ENCODE results near the gene HOXB6.
A peak's percentile ranks its signal among the peaks of the same experiment; 100 is the strongest.

Gene HOXB6

DNA sequence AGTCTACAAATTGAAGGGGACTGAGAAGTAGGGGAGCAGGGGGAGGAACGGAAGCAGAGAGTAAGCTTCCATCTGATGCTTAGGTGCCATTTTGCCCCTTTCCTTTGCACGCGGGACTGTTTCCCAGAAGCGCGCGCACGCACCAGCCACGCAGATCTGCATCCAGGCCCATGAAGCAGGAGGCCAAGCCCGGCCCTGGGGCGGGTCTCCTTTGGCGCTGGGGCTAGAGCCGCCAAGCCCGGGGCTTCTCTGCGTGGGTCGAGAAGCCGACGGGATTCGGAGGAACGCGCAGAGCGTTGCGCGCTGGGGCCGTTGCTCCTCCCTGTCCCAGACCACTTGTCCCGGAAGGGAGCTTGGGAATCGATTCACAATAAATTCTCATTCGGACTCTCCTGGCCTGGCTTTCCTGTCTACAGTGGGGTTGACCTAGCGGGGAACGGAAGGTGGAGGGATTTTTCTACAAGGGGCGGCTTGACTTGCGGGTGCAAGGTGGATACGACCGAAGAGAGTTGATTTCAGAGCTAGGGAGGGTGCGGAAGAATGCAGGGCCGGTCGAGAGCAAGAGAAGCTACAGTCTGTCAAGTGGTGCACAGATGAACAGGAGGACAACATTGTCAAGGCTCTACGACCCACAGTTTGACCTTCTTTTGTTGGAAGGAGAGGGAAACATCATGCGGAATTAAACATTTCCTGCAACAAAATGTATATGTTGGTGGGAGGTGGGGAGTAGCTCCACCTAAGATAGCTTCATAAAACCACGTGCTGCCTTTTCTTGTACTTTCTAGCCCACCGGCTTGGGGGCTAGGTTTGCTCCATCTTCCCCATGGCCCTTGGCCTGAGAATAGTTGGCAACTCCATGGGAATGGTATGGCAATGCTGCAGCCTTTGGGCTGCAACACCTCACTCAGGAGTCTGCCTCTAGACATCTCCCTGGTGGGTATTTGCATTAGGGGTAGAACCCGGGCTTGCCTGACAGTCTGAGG lies 16.9 kb upstream of the HOXB6 start:
- no peak for DNase-seq

DNA sequence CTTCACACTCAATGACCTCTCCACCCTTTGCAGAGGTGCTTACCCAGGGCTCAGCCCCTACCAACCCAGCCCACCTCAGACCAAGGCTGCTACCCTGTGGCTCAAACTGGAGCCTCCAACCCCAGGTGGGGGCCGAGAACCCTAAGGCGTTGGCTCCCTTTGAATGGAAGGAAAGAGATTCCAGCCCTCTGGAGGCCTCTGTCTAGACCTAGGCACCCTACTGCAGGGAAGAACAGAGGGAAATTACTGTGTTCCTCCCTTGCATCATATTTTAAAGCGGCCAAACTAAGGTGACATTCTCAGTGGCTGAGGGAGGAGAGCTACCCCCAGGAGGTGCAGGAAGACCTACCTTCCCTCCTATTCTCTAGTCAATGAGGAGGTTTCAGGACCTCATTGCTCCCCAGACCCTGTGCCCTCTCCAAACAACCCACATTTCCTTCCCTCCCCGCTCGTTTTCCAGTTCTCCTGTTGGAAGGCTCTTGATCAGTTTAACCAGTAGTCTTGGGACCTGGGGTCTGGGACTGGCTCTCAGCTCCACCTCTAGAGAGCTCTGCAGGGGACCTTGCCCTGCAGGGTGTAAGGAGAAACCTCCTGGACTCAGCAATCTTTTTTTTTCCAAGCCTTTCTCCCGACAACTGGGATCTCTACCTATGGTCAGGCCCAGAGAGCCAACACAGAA lies 15.8 kb upstream of the HOXB6 start:
- no peak for DNase-seq

DNA sequence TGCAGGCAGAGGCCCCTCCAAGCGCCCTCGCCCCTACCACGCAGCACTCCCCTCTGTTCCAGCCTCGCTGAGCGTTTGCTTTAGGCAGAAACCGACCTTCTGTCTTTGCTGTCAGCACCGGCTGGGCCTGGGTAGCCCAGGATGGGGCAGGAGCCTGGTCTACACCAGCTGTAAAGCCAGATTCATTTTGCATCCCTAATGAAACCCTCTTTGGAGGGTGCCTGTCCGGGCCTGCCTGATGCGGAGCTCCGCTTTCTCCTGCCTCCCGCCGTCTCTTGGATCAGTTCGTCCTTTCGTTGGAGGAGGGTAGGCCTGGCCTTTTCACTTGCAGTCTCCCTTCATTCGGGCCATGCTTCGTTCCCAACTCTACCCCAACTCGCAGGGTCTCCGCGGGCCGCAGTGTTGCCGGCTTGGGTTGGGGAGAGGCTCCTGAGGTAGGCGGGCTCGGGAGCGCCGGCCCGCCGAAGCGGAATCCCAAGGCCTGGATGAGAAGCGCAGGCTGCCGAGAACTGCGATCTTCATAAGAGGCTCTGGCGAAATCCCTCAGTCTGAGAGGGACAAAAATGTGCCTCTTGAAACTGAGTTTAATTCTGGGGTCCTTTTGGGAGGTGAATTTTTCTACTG lies 15.2 kb upstream of the HOXB6 start:
- DNase-seq = no peak

DNA sequence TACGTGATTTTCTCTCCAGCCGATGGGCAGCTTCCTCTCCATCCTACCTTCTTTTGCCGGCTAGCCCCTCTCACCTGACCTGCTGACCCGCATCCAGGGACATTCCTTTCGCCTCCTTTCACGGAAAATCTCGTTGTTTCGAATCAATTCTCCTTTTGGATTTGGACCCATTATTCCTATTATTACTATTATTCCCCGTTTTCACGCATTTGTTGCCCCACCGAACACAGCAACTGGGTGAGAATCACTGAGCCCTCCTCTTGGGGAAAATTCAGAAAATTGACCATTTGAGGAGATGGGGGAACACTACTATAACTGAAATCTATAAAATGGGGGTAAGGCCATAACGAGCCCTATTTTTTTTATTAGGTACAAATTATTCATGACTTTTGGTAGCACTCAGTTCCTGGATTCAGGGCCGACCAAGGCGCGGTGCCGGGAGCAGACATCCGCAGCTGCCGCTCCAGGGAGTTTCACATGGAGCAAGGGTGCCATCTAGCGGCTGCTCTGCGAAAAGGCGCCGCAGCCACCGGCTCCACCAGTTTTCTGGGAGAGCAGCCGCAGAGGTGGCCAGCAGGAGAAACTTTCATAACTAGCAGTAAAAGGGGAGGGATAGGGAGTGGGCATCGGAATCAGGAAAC lies 13.6 kb upstream of the HOXB6 start:
- DNase-seq = peak; percentile 74 to 76

DNA sequence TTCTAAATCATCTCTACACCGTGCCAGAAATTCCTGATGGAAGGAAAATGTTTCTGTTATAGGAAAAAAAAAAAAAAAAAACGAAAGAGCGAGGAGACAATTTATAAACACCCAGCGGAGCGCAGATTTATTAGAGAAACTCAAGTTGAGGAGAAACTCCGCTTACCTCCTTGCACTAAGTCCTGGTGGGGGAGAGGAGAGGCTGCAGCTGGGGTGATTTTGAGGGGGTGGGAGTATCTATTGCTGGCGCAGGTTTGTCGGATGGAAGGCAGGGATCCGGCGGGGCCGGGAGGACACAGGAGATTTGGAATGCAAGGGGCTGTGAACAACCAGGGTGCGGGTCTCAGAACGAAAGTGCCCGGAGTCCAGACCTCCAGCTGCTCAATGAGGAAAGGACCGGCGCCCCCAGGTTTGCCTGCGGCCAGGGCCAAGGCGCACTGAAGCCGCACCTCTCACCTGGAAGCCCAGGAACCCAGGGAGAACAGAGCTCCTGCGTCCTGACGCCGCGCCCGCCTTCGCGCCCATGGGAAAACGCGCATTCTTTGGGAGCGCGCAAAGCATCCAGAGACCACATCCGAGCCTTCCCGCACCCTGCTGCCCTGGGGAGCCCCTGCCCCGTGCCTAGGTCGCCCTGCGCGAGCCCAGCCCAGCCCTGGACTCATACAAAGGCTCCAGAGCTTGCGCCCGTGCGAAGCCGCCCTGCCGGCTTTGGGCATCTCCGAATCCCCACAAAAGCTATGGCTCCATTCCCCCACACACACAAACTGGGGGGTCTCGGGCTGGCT lies 12.9 kb upstream of the HOXB6 start:
- DNase-seq = no peak

DNA sequence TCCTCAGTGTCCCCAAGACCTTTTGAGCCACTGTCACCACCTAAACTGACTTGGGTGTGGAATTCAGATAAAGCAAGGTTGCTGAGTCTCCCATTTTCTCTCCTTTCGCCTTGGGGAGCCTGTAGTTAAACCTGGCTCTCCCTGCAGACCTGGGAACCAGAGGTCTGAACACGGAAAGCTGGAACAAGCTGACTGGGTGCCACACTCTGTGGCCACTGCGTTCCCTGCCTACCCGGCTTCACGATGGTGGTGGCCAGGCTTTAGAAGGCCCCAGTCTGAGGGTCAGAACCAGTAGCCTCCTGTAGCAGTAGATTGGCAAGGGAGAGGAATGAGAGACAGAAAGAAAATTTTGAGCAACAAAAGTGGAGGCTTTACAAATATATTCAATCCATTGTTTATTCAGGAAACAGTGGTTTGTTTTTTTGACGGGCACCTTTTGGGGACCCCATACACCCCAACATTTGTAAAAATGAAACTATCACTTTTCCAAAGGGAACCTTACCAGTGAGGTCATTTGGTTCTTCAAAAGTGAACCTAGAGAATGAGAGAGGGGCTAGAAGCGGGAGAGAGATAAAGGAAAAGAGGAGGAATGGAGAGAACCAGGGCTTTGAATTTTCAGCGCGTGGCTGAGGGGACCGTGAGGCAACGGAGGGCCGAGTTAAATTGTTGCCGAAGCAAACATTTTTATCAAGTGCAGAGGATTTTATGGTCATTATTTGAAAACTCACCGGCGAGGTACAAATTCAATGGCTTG lies 12.1 kb upstream of the HOXB6 start:
- DNase-seq = no peak

DNA sequence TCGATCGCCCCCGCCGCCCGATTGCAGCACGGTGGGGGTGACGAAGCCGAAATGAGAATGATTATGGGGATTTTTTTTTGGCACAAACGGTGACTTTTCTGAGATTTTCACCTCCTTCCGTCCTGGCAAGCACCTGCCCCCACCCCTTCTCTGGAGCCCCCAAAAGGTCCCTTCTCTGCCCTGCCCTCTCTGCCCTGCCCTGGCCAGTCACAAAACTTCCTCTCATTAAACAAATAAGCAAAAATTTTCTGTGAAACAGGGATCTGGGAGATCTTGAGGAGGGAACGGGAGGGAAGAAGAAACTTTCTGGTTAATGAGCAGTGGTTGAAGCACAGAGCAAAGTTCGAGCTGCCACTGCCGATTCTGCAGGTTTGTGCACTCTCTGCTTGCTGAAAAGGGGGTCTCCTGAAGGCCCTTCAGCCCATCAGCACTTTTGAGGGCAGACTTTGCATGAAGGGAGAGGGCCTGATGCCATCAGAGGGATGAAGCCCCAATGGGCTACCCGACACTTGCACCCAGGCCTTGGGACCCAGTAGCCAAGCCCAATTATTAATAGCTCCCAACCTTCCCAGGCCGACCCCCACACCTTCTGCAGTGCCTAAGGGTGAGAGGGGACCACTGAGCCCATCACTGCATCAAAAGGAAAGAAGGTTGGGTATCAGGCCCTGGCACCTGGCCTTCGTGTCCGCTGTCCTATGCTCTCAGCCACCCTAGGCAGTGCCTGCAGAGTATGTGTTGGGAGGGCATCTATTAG lies 11.4 kb upstream of the HOXB6 start:
- DNase-seq = no peak

DNA sequence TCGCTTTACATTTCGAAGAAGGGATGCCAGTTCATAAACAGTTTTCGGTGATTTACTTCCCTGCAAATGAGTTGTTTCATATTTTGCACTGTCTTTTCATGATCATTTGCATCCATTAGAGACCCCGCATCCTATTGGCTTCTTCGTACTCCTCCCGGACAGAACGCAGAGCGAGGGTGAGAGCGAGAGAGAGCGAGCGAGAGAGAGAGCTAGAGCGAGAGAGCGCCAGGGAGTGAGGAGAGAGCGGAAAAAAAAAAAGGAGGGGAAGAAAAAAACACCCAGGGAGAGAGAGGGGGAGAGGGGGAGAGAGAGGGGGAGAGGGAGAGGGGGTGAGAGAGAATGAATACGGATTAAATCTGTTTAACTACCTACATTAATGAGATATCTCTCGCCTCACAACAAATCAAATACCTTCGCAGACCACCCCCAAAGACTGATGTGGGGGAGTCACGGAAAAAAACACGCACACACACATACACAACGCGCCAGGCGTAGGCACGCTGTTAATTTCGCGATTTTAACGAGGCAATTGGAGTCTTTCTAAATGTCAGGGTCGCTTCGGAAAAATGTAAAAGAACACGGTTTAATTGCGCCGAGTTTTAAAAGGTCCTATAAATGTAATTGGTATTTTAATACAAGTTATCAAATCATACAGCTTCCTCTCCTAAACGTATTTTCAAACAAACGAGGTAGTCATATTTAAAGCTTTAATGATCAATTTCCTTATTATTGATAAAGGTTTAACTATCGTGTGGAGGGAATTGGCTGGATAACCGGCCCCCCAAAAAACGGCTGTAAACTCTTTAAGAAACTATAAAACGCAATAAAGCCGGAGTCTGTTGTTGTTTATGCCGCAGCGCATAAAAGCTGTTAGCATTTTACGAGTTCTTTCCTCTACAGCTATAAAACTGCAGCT lies 10.5 kb upstream of the HOXB6 start, which contains the start of gene HOXB8:
TSS of gene HOXB8 (minus strand) at position 246 of the 916 bp plus-strand sequence. CDS start 588 bp downstream, outside the sequence.
- no peak for DNase-seq

DNA sequence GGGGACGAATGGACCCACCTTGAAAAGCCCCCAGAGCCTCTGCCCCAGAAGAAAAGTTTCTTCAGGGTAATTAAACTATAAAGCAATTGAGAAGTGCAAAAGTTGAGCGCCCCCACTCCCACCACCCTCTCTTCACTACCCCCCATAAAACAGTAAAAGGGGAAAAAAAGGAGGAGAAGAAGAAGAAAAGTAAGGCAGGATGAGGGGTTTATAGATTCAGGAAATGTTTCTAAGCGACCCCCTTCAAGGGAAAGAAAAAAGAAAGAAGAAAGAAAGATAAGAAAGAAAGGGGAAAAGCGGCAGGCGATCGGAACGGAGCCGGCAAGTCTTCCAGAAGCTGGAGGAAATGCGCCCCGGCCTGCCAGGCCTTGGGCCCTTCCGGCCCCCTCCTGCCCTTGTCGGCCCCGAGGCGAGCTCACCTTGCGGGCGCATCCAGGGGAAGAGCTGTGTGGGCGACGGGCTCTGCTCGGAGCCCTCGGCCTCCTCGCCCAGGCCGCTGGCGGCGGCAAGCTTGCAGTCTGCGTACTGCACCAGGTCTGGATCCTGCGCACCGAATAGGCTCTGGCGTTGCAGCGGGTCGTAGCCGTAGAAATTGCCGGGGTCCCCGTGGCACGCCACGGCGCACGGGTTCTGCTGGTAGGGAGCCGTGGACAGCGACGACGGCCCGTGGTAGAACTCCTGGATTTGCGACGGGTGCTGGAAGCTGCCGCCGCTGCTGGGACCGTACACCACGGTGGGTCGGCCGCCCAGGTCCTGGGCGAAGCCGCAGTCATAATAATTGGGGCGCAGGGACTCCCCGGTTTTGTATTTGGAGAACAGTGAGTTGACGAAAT lies 9.3 kb upstream of the HOXB6 start:
- DNase-seq = no peak

DNA sequence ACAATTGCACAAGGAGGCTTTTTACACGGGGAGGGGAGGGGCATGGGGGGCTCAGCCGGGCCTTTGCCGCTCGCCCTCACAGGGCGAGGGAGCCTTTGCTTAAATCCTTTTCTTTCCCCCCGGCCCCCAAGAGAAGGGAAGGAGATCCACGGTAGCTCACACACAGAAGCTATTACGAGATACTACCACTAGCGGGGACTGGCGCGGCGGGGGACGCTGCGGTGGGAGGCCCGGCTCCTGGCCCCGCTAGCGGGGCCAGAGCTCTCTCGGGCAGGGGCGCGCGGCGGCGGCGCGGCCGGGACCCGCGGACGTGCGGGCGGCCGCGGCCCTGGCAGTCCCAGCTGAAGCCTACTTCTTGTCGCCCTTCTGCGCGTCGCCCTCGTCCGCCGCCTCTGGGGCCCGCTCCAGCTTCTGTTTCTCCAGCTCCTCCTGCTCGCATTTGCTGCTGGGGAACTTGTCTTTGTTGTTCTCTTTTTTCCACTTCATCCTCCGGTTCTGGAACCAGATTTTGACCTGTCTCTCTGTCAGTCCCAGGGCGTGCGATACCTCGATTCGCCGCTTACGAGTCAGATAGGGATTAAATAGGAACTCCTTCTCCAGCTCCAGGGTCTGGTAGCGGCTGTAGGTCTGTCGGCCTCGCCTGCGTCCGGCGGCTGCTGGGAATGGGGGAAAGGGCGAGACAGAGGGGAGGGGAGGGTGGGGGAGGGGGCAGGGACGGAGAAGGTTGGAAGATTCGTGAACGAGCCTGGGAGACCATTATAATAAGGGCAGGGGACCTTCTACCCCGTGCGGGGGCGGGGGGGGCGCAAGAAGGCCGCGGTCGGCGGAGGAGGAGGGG lies 8.3 kb upstream of the HOXB6 start:
- DNase-seq = no peak

DNA sequence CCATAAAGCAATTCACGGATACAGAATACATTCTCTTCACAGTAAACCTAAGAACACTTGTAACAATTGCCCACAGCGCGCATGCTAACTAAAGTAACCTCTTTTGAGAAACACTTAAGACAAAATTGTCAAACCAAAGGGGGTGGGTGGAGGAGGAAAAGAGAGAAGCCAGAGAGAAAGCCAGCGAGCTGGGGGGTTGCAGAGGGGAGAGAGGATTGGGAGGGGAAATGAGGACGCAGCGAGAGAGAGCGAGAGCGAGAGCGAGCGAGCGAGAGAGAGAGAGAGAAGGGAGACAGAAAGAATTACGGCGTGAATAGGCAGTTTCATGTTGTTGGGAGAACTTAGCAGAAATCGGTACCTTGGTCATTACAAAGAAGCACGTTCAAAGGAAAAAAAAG lies 7.7 kb upstream of the HOXB6 start:
- DNase-seq = no peak

DNA sequence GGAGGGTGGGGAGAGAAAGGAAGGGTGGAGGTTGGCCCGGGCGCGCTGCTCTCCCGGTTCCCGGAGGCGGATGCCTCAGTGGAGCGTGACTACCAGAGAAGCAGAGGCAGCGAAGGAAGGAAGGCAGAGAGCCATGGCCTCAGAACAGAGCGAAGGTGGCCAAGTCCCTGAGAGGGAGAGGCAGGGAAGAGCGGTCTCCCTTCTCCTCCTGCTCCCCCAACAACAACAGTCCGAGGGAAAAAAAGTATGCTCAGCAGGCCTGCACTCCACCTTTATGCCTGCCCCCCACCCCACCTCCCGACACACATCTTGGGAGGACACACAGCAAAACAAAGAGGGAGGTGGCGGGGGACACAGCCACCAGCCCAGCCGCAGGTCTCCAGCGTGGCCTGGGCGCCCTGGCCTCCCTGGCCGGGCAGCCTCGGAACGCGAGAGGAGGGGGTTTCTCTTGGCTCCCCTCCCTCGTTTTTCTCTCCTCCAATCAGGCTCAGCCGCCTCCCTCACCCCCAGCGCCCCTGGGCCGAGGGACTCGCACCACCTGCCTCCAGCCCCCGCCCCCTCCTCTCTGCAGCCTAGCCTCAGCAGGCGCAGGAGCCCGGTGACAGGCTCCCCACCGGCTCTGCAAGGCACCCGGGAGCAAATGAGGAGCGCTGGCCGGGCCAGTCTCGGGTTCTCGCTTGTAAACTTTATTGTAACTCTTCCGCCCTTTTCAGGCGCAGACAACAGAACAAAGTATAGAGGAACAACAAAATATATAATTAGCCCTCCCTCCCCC lies 7.1 kb upstream of the HOXB6 start:
- no peak for DNase-seq

DNA sequence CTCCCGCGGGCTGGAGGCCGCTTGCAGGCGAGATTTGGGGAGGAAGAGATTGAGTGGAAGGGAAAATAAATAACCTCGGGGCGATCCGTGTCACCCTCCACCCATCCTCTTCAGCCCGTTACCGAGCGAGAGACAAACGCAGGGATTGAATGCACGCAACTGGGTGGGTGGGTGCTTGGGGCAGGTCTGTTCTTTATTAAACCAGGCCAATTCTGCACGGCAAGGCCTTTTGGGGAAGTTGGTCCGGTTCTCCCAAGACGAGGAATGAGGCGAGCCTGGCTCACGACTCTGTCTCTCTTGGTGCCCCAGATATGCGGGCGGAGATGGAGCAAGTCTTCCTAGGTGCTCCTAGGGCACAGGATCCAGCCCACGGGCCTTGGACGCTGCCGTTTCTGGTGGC lies 6.4 kb upstream of the HOXB6 start:
- DNase-seq = no peak

DNA sequence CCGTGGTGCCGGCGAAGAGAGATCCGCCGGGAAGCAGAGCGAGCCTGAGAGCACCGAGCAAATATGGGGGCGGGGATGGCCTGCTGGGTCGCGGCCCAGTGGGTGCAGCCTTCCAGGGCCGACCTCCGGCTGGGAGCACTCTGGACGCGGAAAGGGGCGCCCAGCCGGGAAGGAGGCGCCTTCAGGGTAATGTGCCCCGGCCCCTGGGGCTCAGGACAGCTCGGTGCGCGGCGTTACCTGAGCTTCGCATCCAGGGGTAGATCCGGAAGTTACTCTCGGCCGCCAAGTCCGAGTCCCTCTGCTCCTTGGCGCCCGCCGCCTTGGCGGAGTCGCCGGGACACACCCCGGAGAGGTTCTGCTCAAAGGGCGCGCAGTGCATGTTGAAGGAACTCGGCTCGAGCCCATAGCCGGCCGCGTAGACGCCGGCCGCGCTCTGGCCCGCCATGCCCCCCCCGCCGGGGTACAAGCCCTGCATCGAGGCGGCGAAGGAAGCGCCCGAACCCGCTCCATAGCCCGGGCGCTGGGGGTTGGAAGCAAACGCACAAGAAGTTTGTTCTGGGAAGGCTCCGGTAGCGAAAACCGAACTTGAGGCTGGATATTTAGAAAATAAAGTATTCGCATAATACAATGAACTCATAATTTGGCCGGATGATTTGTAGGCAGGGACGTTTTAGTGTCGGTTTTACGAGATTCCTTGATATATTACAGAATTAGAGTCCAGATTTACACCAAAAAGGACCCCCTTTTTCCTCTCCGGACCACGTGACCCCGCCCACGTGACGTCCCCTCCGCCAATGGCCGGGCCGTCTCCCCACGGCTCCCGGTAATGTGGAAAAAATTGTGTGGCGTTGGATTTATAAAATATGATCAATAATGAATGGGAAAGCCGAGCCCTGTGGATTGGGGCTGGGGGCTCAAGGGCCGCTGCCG lies 5.8 kb upstream of the HOXB6 start, which contains the start of gene HOXB7:
TSS of gene HOXB7 (minus strand) at position 736 of the 930 bp plus-strand sequence. CDS start at position 637, 99 bp downstream.
- no peak for DNase-seq

DNA sequence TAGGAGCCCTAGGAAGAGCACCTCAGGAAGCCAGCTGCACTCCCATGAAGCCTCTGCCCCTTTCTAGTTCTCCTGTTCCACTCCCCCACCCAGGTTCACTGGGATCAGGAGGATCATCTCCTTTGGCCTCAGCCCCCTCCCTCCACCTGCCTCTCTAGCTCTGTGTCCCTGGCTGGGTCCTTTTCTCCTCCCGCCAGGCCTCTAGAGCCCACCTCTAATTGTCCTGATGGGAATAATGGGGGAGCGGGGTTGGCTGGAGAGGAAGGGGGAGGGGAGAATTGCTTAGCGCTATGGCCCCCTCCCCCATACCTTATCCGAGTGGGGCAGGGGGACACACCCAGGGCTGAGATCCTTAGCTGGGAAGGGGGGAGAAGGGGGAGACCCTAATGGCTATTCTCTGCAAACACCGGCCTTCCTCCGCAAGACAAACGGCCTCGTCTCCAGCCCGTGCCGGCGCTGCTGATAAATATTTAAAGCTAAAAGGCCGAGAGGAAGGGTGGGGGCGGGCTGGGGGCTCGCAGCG lies 5.0 kb upstream of the HOXB6 start:
- DNase-seq = no peak
